GM19463 (cell line): ENCODE data around the gene VTI1A.
"Not testable (repeated sequence)": the region's sequence is repeated elsewhere in the genome, so short reads cannot be mapped to it uniquely, and the experiment has no call there.

Experiments used
- ATAC-seq: cut with Tn5 transposase; IDR thresholded peaks from one replicate; pipeline ENCODE4 v1.9.1; 2021; ENCODE audit warnings: mild to moderate bottlenecking, moderate library complexity; ENCODE audit not compliant: unreplicated experiment

Gene VTI1A

DNA sequence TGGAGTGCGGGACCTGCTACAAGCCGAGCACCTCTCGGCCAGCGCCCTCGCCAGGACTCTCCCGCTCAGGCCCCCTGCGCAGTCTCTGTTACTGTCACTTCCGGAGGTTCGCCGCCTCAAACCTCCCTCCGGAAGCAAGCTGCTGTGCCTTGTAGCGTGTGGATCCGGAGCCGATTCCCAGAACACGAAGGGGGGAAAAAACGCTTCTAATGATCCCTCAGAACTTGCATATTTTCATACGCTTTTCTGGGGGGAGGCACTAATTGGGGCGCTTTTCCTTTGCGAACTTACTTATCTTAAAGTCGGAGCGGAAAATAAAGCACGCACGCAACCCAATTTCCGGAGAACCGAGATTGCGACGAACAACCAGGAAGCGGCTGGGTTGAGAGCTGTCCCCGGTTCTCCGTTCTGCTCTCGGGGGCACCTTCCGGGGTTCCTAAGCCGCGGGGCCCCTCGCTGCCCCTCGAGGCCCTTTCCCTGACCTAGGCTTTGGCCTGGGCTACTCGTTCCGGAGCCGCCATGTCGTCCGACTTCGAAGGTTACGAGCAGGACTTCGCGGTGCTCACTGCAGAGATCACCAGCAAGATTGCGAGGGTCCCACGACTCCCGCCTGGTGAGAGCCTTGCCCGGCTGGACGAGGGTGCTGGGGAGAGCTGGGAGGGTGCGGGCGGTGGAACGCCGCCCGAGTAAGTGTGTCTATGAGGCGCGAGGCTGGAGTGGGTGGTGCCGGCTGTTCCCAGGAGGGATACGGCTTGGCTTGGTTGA lies at the start of gene VTI1A, which contains the start of gene ZDHHC6:
Gene VTI1A (plus strand): TSS at position 361 of the 765 bp plus-strand sequence. CDS start 159 bp downstream, at position 520.
Gene ZDHHC6 (minus strand): TSS at position 60 of the 765 bp plus-strand sequence. CDS start 1,478 bp downstream, outside the sequence.
- ATAC-seq: peak; percentile 95

DNA sequence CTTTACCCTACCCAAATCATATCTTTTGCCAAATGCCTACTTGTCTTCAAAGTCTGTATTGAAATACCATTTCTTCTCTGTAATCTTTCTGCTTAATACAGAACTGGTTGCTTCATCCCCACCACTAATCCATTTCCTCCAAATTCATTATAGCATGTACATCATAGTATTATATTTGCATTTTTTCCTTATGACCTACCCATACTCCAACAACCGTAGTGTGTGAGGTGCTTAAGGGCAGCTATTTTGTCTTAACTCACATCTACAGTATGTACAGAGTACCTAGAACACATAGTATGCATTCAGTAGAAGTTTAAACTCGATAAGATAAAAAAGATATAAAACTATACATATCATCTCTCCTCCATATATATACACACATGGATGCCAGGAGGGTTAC lies 49.4 kb upstream of the VTI1A start:
- no peak for ATAC-seq

DNA sequence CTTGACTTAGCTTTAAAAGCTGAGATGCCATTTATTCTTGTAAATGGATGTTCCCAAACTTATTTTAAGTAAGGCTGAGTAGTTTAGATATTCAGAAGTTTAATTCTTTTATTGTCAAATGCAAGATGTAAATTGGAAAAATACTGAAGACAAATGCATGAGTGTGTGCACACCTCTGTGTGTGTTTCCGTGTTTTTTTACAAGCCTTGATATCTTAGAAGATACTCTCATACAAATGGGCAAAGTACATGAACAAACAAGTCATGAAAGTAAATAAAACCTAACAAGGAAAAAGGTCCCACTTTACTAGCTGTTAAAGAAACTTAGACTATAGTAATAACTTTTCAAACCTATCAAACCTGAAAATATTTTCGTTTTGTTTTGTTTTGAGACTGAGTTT lies 44.1 kb upstream of the VTI1A start:
- ATAC-seq: no peak

DNA sequence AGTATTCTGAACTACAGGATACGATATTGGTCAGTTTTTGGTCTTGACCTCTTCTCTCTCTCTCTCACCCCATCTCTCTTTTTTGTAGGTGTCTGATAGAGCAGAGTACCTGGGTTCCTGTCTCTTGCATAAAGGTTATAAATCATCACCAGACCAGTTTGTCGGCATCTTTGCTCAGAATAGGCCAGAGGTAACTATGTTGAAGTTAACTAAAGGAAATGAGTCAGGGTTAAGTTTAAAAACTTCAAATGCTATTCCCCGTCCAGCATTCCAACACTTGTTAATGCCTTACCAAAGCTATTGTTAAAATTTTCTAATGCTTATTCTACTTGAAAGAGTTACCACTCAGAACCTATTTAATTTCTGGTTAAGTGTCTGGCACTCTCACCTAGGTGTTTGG lies 42.4 kb upstream of the VTI1A start:
- ATAC-seq: no peak

DNA sequence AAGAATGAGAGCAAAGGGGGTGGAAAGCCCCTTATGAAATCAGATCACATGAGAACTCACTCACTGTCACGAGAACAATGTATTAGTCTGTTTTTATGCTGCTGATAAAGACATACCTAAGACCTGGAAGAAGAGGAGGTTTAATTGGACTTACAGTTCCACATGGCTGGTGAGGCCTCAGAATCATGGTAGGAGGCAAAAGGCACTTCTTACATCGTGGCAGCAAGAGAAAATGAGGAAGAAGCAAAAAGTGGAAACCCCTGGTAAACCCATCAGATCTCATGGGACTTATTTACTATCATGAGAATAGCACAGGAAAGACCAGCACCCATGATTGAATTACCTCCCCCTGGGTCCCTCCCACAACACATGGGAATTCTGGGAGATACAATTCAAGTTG lies 40.2 kb upstream of the VTI1A start:
- not testable (repeated sequence) for ATAC-seq

DNA sequence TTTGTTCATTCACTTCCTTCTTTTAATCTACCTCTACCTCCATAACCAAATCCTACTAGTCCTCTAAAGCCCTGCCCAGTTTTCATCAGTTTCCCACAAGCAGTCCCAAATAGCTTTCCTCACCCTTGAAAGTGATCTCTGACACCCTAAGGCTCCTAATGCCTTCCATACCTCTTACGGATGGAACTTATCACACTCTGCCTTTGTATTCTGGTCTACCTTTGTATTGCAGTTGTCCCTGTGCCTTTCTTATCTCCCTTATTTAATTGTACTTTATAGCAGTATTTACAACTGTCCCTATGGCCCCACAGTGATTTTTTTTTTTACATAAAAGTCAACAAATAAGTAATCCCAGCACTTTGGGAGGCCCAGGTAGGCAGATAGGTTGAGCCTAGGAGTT lies 39.3 kb upstream of the VTI1A start:
- no peak for ATAC-seq

DNA sequence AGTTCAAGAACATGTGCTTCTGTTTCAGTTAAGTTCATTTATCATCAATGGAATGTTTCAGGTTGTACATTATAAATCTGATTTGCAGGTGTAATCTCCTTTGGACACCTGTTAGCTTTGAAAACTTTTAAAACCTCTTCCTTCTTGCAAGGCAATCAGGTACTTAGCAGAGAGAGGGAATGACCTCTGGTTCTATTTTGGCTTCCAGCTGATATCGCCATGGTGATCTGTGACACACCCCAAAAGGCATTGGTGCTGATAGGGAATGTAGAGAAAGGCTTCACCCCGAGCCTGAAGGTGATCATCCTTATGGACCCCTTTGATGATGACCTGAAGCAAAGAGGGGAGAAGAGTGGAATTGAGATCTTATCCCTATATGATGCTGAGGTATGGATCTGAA lies 37.7 kb upstream of the VTI1A start:
- no peak for ATAC-seq

DNA sequence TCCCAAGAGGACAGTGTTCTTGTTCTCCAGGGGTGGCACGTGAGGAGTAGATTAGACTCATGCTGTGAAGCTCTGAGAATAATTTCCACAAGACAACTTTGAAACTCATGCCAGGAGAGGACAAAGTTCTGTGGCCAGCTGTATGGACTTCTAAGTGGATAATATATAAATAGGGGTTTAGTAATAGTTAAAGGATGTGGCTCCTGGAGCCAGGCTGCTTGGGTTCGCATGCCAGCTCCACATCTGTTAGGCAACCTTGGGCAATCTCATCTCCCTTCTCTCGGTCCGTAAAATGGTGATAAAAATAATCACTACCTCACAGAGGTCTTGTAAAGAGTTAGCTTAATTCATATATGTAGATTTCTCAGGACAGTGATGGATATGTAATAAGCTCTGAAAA lies 37.3 kb upstream of the VTI1A start:
- no peak for ATAC-seq

DNA sequence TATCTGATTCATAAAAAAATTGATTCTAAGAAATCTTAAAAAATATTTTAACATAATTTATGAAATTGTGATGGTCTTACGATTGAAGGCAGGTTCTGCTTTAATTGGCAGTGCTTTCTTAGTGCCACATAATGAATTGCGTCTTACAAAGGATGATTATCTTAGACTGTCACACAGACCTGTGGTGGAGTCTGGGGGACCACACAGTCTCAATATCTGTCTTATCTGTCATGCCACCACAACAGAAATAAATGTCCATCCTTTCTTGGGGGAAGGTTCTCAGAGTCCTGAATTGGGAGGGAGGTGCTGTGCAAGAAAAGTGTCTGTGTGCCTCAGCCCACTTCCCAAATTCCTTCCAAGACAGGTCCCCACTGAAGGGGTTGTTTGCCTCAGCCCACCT lies 34.3 kb upstream of the VTI1A start:
- ATAC-seq: no peak

DNA sequence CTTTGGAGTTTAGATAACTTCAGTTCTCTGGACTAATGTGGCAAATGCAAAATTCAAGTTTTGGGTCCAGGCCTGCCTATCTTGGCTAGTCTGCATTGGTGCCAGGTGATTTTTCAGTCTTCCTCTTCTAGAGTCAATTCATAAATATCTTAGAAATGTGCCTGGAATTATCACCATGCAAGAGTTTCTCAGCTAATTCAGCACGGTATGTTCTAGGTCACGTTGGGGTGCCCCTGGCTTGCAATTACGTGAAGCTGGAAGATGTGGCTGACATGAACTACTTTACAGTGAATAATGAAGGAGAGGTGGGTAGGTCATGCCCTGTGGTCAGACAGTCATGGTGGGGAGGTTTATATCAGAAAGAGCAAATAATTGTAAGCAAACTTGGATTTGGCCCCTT lies 25.3 kb upstream of the VTI1A start:
- no peak for ATAC-seq

DNA sequence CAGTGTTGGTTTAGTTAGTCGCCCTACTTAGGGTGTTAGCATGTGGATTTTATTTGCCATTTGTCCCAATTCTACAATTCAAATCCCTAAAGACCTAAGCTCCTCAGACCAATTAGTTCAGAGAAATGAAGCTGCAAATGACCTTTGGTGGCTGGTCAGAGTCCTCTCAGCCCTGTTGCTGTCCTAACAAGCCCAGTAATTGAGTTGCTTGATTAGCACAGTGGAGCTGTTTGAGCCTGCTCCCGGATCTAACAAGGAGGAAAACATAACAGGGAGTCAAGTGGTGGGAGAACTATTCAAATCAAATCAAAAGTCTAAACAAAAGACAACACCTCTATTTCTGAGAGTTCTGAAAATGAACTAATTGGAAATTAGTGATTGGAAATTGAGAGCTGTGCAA lies 22.4 kb upstream of the VTI1A start:
- ATAC-seq: no peak

DNA sequence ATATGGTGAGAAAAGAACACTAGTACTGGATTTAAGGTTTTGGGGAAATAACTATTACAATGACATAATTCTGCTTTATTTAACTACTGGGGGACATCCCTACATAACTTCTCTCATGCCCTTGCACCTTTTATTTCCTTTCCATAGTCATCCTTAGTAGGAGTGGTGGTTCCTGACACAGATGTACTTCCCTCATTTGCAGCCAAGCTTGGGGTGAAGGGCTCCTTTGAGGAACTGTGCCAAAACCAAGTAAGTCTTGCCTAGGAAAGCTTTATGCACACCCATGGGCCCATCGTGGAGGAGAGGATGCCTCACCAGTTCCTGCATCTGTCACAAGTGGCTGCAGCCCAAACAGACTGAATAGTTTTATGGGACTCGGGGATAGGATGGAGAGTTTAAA lies 20.9 kb upstream of the VTI1A start:
- ATAC-seq: no peak

DNA sequence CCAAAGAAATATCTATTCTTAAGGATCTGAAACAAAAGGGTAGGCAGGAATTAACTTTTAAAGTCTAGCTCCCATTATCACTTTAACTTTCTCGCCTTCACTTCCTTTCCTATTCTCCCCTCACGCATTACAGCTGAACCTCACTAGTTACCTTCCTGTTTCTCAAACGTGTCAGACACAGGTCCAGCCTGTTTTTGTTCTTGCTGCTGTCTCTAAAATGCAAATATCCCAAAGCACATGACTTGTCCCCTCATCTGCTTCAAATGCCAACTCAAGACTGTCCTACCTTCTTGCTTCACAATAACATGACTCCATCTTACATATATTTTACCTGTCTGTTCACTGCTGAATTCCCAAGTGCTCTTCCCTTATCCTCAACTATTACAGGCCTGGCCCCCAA lies 17.9 kb upstream of the VTI1A start:
- ATAC-seq: no peak

DNA sequence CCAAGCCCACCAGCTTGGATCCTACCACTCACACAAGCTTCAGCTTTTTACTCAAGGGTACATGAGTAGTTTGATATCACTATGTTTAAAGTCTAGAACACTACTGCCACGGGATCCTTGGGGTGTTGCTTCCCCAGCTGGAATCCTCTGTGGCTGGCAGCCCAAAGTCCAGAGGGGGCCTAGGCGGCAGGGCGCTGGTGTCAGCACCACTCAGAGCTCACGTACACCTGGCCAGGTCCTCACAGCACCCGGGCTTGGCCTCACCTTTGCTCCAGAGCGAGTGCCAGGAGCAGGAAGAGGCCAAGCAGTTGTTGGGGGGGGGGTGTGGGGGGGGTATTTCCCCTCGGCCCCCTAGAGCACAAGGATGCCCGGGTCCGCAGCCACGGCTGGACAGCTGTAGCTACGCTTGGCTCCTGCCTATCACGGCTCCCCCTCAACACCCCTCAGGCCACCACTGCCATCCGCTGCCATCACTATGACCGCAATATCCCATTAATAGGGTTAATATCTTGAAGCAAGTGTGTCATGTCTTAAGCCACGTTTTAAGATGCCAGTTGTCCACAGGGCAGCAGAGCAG lies 17.3 kb upstream of the VTI1A start:
- no peak for ATAC-seq

DNA sequence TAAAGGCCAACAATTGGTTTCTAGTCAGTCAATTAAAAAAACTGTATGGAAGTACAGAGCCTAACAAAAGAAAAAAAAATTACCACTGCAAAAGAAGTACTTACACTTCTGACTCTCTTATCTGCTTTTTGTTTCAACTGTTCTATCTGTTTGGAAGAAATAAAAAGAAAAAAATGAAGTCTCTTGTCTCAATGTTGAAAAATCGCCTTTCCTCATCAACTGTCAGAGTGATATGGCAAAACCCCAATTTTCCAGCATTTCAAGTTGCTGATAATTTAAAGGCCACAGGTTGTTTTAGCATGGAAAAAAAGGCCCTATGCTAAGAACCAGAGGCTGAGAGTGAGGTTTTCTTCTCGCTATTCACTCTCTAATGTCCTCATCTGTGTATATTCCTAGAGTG lies 13.9 kb upstream of the VTI1A start:
- no peak for ATAC-seq

DNA sequence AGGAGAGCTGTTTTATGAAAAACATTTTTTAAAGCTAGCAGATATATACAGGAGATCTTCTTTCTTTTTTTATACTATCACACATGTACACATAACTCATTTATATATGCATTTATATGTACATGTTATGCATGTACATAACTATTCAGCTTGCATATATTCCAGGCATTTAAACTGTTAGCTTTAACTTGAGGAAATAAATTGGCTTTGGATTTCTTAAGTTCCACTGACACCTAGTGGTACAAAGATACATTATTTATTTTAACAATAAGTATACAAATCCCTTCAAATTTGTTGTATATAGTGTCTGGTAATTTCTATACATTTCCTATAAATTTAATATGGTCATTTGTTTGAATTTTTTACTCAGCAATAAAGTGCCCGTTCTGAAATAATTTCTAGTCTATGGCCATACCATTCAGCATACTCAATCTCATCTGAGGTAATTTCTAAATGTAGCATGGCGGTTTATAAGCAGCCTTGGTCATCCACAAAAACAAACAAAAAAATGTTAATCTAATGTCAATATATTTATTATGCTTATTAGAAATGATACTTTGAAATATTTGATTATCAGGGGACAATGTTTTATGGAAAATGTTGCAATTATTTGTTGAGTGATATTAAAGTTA lies 11.9 kb upstream of the VTI1A start:
- ATAC-seq: no peak

DNA sequence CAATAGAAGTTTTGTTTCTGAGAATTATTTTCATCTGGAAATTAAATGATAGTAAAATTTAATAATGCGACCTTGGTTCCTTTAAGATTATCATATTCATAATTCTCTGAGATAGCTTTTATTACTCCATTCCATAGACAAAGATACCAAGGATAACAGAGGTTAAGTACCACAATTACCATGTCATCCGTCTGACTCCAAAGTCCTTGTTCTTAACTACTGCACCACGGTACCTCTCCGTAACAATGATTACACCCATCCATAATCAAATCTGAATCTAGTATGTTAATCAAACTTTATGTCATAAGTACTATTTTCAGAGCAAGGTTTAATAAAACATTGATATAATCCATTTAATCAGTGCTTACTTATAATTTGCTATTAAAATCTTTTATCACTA lies 8.7 kb upstream of the VTI1A start:
- ATAC-seq: no peak

DNA sequence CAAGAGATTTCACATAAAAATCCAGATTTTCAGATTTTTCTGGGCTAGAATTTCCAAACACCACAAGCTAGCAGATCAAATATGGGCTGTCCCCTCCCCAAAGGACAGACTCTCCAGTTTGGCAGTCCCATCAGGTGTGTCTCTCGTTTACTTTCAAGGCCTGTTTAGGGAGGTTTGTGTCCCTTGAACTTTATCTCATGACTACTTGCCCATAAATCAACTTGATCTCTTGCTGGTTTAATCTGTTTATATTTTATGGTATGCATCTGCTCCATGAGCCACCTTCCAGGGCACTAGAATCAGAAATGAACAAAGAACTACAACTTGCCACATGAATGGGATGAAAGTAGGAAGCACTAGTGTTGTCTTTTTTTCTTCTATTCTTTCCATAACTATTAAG lies 5.5 kb upstream of the VTI1A start:
- ATAC-seq: no peak

DNA sequence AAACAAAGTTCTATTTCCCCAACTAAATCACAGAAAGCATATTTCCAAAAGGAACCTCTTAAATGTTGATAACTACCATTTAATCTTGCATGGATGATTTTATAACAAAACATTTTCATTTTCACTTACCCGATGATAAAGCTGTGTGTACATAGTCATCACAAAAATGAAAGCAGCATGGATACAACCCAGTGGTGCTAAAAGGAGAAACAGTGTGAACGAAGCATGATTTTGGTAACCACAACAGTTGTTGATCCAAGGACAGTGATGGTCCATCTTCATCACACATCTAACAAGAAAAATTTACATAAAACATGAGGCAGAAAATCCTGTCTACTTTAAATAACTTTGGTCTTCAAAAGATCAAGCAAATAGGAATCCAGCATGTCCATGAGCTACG lies 5.0 kb upstream of the VTI1A start:
- ATAC-seq: no peak

DNA sequence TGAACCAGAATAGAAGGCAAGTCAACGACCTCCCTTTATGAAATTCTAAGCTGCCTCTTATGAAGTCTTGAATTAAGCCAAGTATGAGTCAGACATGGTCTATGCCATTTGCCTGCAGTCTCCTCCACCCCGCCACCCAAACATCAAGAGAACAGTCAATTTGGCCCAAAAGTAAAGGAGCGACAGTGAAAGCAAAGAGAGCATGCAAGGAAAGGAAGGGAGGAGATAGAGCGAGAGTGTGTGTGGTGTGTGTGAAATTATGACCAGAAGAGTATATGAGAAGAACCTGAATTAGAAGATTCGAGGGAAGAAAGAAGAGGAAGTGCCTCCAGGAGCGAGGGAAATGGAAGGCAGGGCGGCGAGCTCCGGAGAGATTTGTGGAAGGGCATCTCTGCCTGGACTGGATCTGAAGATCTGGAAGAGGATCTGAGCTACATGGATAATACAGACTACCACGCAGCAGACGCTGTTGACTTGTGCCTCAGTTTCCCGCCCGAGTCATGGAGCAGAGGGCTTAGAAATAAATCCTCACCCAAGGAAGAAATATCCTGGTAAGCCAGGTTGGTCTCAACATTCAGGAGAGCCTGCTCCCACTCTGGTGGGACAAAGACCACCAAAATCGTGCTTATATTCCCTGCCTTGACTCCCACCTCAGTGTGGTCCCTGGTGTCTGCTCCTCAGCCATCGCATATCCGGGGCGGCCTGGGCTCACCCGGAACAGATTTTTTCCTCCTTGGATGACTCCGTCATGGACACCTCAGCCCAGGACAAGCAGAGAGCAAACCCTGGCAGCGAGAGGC lies 760 bp upstream of the VTI1A start:
- ATAC-seq: peak; percentile 41

DNA sequence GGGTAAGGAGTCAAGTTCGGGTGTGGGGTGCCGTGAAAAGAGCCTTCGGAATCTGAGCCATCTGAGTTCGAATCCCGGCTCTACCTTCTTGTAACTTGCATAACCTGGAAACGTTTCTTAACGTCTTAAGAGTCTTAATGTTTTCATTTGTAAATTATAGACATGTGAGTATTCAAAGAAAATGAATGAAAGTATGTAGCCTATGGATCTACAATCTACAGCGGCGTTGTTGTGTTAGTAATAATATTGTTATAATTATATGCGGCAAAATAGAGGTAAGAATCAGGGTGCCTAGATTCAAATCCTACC lies 559 bp downstream of the VTI1A start:
- ATAC-seq: no peak

DNA sequence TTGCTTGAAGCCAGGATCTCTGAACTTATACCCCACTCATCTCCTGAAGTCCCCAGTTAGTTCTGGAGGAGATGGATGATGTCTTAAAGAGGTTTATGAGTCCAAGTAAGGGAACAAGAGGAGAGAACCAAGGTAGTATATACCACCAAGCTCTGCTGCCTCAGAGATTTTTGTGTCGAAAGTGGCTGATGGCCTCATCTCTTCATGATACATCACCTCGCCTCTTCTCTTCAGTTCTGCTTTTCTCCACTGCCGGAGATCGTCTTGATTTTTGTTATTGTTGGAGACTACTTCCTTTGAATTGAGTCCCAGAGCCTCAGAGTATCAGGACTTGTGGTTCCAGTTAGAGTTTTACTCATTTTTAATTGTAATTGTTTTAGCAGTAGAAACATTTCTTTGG lies 1.9 kb downstream of the VTI1A start:
- no peak for ATAC-seq
